Measurements from ENCODE around the gene DDR1. TPM values are rescaled to one million over a fixed set of nuclear protein-coding genes. Genes with fewer than 3 reads are reported as not detected.

The DDR1 gene
- total RNA-seq, 4 donors from 2014 or later, result 36.7 to 60.1 (median 39.8) TPM

- no peak for TF ChIP-seq EP300 (IDR thresholded peaks at IDR 0.05)
- TF ChIP-seq POLR2A (IDR thresholded peaks at IDR 0.05), result no peak
- TF ChIP-seq CTCF (IDR thresholded peaks at IDR 0.05), result no peak
- no peaks in the 10 kb centered on the region for H3K36me3 ChIP-seq
- no peaks in the 10 kb centered on the region for H3K9me3 ChIP-seq
- 59 to 69% methylated on average over 6 of the region's 6 CpGs for WGBS, 2 donors
- no peak for DNase-seq (ENCODE audit: low spot score in 2 of 2)
- H3K27ac ChIP-seq, result peak overlapping the region in 1 of 4 donors; percentile 59
- no peak overlapping the region for H3K4me3 ChIP-seq
- no peaks in the 10 kb centered on the region for H3K27me3 ChIP-seq
- H3K4me1 ChIP-seq, result peaks cover 0 to 35% (median 0%) of the 10 kb centered on the region in 4 donors
Observed at GRCh38 chr6:30841644-30842504, 42.4 kb upstream of the DDR1 start.

GRCh38 chr6:30842754-30843610 is 41.3 kb upstream of the DDR1 start:
- Histone ChIP-seq H3K27ac (peak overlapping the region in 3 of 4 donors; percentile 3 to 63 (median 45)), H3K4me3 (no peak overlapping the region), H3K27me3 (no peaks in the 10 kb centered on the region), H3K4me1 (peaks cover 0 to 25% (median 0%) of the 10 kb centered on the region in 4 donors), H3K9me3 (no peaks in the 10 kb centered on the region), H3K36me3 (no peaks in the 10 kb centered on the region)
- TF ChIP-seq CTCF (IDR thresholded peaks at IDR 0.05), result no peak
- peak in 1 of 2 donors; percentile 32 for TF ChIP-seq POLR2A (IDR thresholded peaks at IDR 0.05)
- TF ChIP-seq EP300 (IDR thresholded peaks at IDR 0.05), result no peak
- no peak for DNase-seq (ENCODE audit: low spot score in 2 of 2)
- WGBS, 2 donors, result 76 to 79% methylated on average over 12 of the region's 12 CpGs

GRCh38 chr6:30843611-30843998 is 40.7 kb upstream of the DDR1 start:
- WGBS, 2 donors, result 52 to 58% methylated on average over 3 of the region's 3 CpGs
- Histone ChIP-seq H3K9me3 (no peaks in the 10 kb centered on the region), H3K27ac (peak overlapping the region in 3 of 4 donors; percentile 3 to 63 (median 45)), H3K36me3 (no peaks in the 10 kb centered on the region), H3K4me1 (peaks cover 0 to 24% (median 0%) of the 10 kb centered on the region in 4 donors), H3K27me3 (no peaks in the 10 kb centered on the region), H3K4me3 (no peak overlapping the region)
- DNase-seq (ENCODE audit: low spot score in 2 of 2), result no peak
- TF ChIP-seq CTCF (IDR thresholded peaks at IDR 0.05) (no peak), POLR2A (IDR thresholded peaks at IDR 0.05) (no peak), EP300 (IDR thresholded peaks at IDR 0.05) (no peak)

- Histone ChIP-seq H3K9me3 (no peaks in the 10 kb centered on the region), H3K27ac (peak overlapping the region in 2 of 4 donors; percentile 45 to 63), H3K36me3 (no peaks in the 10 kb centered on the region), H3K4me1 (peaks cover 0 to 24% (median 0%) of the 10 kb centered on the region in 4 donors), H3K27me3 (no peaks in the 10 kb centered on the region), H3K4me3 (no peak overlapping the region)
- 66 to 79% methylated on average over 3 of the region's 3 CpGs for WGBS, 2 donors
- TF ChIP-seq CTCF (IDR thresholded peaks at IDR 0.05) (no peak), EP300 (IDR thresholded peaks at IDR 0.05) (no peak)
- DNase-seq (ENCODE audit: low spot score in 2 of 2), result no peak
Observed at GRCh38 chr6:30844118-30844535, 40.2 kb upstream of the DDR1 start.

Measured in tibial nerve (tissue), 4 donors.